Activated naive CD8-positive, alpha-beta T cell treated with anti-CD3 and anti-CD28 coated beads, Interleukin-2, amount 50 U/mL, for 16 hours (primary cell): ENCODE data around the gene LRRN1.

Experiments used
- DNase-seq: peaks from one replicate; pipeline ENCODE4 v3.0.0-alpha.2; 2020; ENCODE audit warnings: low read depth, low spot score

Gene LRRN1

GRCh38 chr3:3799173-3800079 lies at the start of gene LRRN1:
TSS of gene LRRN1 (plus strand) at chr3:3799431. CDS start at chr3:3844642, 45,211 bp downstream.
- DNase-seq: peak; percentile 32

- DNase-seq: no peak
These were observed 45.8 kb upstream of the LRRN1 start for GRCh38 chr3:3753416-3753815.

- DNase-seq: no peak
These were observed 33.6 kb upstream of the LRRN1 start for GRCh38 chr3:3765661-3766060.

- no peak for DNase-seq
These were observed 33.1 kb upstream of the LRRN1 start for GRCh38 chr3:3766140-3766539.

GRCh38 chr3:3771094-3771493 lies 28.1 kb upstream of the LRRN1 start:
- no peak for DNase-seq

GRCh38 chr3:3771567-3771966 lies 27.7 kb upstream of the LRRN1 start:
- no peak for DNase-seq

- no peak for DNase-seq
These were observed 26.9 kb upstream of the LRRN1 start for GRCh38 chr3:3772338-3772737.

GRCh38 chr3:3772920-3773319 lies 26.3 kb upstream of the LRRN1 start:
- no peak for DNase-seq

- DNase-seq: no peak
These were observed 22.6 kb upstream of the LRRN1 start for GRCh38 chr3:3776607-3777006.

- DNase-seq: no peak
These were observed 21.0 kb upstream of the LRRN1 start for GRCh38 chr3:3778216-3778615.

- DNase-seq: no peak
These were observed 20.5 kb upstream of the LRRN1 start for GRCh38 chr3:3778641-3779270.

- no peak for DNase-seq
These were observed 16.8 kb upstream of the LRRN1 start for GRCh38 chr3:3782457-3782856.

- no peak for DNase-seq
These were observed 16.0 kb upstream of the LRRN1 start for GRCh38 chr3:3783210-3783609.

- DNase-seq: no peak
These were observed 15.5 kb upstream of the LRRN1 start for GRCh38 chr3:3783696-3784095.

GRCh38 chr3:3792391-3792790 lies 6.8 kb upstream of the LRRN1 start:
- DNase-seq: no peak

GRCh38 chr3:3798631-3799113 lies 559 bp upstream of the LRRN1 start:
- no peak for DNase-seq

- DNase-seq: no peak
These were observed 837 bp downstream of the LRRN1 start for GRCh38 chr3:3800080-3800455.

- DNase-seq: no peak
These were observed 1.7 kb downstream of the LRRN1 start for GRCh38 chr3:3800685-3801493.

GRCh38 chr3:3801494-3801841 lies 2.2 kb downstream of the LRRN1 start:
- DNase-seq: no peak

GRCh38 chr3:3802046-3802445 lies 2.8 kb downstream of the LRRN1 start:
- DNase-seq: no peak

- no peak for DNase-seq
These were observed 5.3 kb downstream of the LRRN1 start for GRCh38 chr3:3804560-3804959.

- no peak for DNase-seq
These were observed 6.9 kb downstream of the LRRN1 start for GRCh38 chr3:3806092-3806491.
